GM19467 (cell line): ENCODE results near the gene PELO.
"Not testable (repeated sequence)": the region's sequence is repeated elsewhere in the genome, so short reads cannot be mapped to it uniquely, and the experiment has no call there.

Experiments
- ATAC-seq: cut with Tn5 transposase; IDR thresholded peaks from one replicate; pipeline ENCODE4 v1.9.1; 2021; ENCODE audit warnings: mild to moderate bottlenecking, moderate library complexity; ENCODE audit not compliant: unreplicated experiment

The PELO gene, protein sequence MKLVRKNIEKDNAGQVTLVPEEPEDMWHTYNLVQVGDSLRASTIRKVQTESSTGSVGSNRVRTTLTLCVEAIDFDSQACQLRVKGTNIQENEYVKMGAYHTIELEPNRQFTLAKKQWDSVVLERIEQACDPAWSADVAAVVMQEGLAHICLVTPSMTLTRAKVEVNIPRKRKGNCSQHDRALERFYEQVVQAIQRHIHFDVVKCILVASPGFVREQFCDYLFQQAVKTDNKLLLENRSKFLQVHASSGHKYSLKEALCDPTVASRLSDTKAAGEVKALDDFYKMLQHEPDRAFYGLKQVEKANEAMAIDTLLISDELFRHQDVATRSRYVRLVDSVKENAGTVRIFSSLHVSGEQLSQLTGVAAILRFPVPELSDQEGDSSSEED

DNA sequence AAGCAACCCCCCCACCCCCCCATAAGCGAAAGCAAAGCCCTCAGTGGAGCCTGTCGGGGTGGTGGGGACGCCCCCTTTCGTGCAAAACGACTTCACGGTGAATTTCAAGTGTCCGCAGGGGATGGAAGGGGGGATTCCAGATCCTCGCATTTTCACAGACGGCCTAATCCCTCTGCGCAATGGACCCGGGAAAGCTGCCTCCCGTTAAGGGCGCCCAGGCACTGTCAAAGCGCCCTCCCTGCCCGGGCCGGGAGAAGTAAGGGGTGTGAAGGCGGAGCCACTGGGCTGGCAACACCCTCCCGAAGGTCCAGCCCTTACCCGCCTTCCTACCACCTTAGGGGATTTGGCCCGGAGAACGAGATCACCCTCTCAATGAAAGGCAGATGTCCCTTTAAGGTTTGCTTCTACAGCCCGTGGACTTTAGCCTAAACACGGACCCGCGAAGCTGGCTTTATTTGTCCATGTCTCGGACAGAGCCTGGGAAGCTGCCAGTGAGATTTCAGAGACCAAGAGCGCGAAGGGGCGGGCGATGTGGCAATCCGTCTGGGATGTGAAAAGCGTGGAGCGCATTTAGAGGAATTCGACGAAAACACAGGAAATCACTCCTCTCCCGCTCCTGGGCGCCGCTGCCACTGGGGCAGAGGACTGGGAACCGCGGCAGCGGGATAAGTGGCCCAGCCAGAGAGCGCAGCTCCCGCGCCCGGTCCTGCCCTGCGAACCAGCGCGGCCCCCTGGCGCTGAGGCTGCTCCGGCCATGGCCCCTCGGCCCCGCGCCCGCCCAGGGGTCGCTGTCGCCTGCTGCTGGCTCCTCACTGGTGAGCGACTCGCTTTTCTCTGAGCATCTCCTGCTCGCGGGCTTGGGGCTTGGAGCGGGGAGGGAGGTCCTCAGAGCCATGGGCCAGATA, at the start of gene PELO, which contains the start of gene ITGA1:
Gene PELO, plus strand, starts transcription at position 317 of the 905 bp plus-strand sequence. CDS start 12,479 bp downstream, outside the sequence.
Gene ITGA1, plus strand, starts transcription at position 317 of the 905 bp plus-strand sequence. Its CDS starts 438 bp downstream, at position 755.
- ATAC-seq, result peak; percentile 72

DNA sequence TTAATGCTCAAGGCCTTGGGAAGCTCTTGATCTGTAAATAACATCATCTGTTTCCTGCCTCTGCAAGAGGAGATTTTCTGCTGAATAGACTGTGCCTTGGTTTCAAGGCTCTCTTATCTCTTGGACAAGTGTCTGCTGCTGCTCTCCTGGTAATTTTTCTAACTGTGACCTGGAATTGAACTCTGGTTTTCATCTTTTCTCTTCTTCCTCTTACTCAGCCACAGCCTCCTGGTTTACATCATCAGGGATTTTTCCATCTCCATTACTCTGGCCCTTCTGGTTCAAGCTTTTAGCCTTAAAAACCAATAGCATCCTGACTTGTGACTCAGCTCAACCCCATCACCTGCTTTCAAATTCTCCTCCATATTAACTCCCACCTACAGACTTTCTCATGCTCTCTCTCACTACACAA, 49.6 kb upstream of the PELO start:
- no peak for ATAC-seq

DNA sequence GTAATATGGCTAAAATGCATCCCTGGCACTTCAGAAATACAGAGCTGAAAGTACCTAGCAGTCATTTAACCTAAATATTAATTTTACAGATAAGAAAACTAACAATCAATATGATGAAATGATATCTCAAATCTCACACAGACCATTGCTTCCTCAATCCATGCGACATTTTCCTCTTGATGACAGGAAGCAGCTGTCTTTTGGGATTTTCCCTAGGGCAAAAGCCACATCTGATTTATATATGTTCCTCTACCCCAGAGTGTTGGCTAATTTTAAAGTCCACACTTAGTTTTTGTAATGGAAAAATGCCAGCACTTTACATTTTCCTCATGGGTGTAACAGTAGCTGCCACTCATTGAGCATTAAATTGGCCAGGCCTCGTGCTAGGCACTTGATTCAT, 47.7 kb upstream of the PELO start:
- no peak for ATAC-seq

DNA sequence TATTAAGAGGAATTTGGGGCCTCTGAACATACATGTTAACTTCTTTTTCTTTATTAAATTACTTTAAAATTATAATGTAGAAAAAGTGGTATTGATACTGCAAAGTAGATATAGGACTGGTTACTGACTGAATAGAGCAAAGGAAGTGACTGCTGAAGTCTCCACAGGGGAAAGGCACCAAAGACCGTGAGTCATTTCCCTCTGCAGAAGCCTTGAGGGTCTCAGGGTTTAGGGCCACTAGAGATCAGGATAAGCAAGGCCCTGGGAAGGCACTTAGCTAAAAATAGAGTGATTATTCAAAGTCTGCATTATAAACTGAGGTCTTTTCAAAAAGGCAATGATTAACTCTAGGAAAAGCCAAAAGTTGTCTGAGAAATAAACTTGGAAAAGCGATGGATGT, 44.7 kb upstream of the PELO start:
- no peak for ATAC-seq

DNA sequence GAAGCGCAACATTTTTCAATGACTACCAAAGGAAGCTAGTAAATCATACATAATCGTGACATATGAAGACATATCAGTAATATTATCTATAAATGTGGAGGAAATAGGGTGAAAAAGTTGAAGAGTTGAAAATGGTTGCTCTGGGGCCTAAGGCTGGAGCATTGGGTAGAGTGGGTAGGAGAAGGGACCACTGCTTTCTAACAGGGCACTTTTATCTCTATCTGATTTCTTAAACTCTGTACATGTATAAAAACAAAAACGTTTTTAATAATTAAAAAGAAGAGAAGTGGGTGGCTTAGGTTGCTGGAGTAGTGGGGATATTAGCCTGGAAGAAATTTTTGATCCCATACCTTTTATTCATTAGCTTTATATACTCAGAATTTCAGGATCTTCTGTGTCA, 44.2 kb upstream of the PELO start:
- ATAC-seq, result no peak

DNA sequence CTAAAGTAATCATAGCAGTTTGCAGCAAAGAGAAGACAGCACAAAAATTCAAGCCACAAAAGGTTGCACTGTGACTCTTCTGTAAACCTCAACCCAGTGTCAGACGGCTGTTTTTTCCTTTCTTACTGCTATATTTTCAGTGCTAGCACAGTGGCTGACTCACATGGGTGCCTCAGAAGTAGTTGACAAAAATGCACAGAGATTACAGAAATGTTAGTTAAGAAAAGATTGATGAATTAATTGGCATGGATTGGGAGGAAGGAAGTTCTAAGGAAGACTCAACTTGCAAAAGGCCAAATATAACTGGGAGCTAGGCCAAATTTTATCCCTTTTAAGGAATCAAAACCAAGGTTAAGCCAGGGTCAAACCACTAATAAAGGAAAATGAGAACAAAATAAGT, 43.7 kb upstream of the PELO start:
- no peak for ATAC-seq

DNA sequence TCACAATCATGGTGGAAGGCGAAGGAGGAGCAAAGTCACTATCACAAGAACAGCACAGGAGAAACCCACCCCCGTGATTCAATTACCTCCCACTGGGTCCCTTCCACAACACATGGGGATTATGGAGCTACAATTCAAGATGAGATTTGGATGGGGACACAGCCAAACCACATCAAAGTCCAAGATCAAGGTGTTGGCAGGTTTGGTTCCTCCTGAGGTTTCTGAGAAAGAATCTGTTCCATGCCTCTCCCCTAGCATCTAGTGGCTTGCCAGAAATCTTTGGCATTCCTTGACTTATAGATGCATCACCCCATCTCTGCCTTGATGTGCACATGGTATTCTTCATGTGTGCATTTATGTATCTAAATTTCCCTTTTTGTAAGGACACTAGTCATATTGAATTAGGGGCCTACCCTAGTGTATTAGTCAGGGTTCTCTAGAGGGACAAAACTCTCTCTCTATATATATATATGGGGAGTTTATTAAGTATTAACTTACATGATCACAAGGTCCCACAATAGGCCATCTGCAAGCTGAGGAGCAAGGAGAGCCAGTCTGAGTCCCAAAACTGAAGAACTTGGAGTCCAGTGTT, 42.8 kb upstream of the PELO start:
- not testable (repeated sequence) for ATAC-seq

DNA sequence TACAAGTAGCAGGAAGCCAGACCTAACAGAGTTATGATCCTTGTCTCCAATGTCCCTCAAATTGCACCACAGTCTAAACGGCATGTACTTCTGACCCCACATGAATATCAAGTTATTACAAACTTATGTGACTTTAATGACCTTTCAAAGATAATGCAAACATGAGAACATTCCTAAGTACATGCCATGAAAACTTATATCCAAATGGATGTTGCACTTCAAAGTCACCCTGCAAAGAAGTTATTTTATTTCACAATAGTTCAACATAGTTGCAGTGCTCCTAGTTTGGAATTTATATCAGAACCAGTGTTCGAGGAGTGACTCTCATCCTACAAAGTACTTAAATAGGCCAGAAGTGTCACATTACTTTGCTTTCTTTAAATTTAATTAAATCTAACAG, 41.2 kb upstream of the PELO start:
- no peak for ATAC-seq

DNA sequence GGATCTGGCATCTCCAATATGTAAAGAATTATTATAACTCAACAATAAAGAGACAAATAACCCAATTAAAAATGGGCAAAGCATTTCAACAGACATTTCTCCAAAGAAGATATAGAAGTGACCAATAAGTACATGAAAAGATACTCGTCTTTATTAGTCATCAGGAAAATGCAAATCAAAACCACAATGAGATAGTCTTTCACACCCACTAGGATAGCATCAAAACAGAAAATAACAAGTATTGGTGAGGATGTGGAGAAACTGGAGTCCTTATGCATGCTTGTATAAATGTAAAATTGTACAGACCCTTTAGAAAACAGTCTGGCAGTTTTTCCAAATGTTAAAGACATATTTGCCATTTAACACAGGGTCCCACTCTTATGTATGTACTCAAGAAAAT, 39.1 kb upstream of the PELO start:
- ATAC-seq, result no peak

DNA sequence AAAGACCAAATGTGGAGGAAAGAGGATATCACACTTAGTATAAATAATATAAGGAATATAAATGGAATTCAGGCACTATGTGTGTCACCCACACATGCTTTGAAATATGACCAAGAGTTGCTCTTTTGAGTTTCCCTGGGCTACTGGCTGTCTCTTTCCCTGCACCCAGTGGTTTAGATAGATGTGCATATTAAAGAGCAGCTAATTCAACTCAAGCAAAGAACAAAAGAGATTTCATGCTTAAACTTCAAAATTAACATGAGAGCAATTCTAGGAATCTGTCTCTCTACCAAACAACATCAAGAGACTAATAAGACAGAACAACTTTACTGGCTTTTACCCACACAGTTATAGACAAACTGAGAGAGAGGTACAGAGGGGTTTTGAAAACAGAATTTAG, 38.0 kb upstream of the PELO start:
- ATAC-seq, result no peak

DNA sequence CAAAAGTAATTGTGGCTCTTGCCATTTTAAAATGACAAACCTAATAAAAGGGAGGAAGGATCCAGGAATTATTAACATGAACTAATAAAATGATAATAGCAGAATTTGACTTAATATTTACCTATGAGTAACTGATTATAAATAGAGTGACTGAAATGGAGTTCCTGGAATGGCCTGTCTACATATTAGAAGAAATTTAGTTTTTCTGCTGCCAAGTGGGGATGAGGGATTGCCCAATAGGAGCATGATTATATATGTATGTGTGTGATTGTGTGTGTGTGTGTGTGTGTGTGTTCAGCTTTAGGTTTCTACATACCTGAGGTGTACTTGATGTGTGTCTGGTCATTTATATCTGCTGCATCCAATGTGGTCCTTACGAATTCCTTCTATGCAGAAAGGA, 36.6 kb upstream of the PELO start:
- no peak for ATAC-seq

DNA sequence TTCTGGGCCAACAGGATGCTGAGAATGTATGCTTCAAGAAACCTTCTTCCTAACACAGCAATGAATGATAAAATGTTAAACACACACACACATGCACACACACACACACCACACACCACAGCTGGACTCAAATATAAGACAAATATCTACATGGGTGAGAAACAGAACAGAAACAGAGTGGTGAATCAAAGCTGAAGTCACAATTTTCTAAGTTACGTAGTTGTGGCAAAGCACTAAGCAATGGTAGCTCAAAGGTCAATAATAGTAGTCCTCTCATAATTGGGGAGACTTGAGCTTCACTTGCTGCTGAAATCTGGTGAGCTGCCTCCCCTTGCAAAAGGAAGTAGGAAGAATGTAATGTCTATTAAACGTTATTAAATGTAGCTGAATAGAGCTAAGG, 33.7 kb upstream of the PELO start:
- ATAC-seq, result no peak

DNA sequence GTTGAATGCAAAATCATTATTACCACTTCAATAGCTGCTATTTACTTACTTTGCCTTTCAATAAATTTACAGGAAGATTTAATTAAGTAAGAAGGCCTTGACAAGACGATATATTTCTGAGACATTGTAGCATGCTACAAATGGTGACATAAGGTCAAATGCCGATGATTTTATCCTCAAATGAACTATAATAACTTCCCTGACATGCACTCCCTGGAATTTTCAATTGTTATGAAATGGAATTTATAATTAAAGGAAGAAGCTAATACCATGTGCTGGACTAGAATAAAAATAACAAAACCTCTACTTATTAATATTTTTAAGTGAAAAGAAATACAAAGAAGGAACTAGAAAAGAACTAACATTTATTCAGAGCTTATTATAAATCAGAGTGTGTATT, 30.2 kb upstream of the PELO start:
- no peak for ATAC-seq

DNA sequence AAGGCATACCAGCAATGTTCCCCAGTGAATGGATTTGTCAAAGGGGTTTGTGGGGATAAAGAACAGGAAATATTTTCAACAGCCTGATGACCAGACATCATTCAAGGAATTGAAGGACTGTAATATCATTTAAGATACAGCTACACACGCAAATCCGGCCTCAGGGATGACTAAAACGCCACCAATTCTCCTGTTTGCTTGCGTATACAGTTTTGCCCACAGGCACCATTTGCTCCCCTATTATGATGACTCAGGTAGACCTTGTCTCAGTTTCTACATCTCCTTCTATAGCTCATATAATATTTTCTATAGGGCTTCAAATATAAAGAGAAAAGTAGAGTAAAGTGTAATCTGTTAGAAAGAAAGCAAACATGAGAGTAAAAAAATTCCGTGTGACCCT, 29.7 kb upstream of the PELO start:
- ATAC-seq, result no peak

DNA sequence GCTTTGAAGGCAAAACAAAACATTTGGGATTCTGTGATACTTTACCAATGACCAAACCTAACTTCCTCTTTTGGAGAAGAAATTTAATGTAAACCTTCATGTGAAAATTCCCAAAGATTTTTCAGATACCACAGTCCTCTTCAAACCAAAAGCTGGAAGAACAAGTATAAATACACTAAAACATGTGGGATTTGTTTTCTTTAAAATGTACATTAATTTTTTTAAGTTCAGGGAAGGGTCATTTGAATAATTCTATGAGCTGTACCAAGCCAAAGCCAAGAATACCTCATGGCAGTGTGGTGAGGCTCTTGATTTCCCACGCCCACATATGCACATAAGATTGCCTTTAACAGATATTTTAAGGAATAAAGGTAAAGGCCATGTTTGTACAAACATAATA, 28.4 kb upstream of the PELO start:
- ATAC-seq, result no peak

DNA sequence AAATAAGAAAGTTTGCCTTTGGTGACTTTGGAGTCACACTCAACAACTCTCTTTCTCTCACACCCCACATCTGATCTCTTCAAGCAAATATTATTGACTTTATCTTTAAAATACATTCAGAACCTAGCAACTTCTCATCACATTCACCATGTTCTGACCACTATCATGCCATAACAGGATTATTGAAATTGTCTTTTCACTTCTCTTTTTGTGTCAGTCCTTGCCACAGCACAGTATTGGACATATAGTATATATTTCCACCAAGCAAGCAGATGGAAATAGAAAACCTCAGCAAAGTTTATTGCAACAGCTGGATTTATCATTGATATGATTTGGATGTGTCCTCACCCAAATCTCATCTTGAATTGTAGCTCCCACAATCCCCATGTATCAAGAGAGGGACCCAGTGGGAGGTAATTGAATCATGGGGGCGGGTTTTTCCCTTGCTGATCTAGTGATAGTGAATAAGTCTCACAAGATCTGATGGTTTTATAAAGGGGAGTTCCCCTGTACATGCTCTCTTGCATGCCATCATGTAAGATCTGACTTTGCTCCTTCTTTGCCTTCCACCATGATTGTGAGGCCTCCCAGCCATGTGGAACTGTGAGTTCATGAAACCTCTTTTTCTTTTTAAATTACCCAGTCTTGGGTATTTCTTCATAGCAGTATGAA, 26.9 kb upstream of the PELO start:
- ATAC-seq, result no peak

DNA sequence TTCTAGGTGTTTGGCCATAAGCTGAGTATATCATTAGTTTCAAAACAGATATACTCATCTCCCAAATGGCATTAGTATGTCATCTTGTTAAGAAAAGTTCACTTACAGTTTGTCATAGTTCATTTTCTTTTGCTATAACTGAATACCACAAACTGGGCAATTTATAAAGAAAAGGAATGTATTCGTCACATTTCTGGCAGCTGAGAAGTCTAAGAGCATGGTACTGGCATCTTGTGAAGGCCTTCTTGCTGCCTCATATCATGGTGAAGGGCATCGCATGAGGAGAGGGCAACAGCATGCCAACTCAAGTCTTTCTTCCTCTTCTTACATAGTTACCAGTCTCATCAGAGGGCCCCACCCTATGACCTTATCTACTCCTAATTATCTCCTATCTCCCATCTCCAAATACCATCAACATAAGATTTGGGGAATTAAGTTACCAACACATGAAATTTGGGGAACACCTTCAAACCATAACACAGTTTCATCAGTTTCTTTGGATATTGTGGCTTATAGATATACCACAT, 20.4 kb upstream of the PELO start:
- no peak for ATAC-seq

DNA sequence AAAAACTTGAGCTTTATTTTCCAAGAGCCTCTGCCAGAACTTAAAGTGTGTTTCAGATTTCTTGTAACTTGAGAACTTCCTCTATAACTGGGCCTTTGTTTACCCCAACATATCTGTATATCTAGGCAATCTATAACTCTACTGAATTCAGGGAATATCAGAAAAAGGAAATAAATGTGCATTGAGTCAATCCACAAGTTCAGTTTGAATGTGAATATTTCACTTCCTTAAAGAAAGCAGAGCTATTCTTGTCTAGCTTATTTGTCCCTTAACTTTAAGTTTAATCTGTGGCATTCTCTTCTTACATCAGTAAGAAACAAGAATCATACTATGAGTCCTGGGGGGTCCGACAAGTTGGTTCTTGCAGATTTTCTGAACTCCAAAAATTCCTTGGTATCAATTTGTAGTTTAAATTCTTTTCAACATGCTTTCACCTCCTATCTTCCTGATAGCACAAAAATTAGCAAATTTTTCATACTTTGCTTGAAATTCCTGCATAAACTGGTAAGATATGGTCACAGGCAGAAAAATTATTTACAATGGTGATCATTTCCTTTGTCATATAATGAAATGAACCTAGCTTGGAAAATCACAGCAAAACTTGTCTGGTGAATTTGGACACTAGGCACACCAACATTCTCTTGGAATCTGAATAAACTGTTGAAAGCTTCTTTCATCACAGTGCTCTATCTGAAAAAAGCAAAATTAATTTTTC, 19.8 kb upstream of the PELO start:
- ATAC-seq, result no peak

DNA sequence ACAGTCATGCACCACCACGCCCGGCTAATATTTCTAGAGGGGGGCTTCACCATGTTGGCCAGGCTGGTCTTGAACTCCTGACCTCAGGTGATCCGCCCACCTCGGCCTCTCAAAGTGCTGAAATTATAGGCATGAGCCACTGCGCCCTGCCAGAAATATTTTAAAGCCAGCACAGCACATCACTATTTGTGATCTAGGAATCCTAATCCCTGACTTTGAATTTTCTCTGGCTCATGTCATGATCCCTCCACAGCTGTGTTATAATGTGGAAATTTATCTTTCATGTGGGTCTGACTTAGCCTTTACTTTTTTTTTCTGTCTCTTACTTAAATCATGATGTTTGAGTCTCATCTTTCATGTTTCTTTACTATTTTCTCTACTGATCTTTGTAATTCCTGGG, 18.7 kb upstream of the PELO start:
- no peak for ATAC-seq

DNA sequence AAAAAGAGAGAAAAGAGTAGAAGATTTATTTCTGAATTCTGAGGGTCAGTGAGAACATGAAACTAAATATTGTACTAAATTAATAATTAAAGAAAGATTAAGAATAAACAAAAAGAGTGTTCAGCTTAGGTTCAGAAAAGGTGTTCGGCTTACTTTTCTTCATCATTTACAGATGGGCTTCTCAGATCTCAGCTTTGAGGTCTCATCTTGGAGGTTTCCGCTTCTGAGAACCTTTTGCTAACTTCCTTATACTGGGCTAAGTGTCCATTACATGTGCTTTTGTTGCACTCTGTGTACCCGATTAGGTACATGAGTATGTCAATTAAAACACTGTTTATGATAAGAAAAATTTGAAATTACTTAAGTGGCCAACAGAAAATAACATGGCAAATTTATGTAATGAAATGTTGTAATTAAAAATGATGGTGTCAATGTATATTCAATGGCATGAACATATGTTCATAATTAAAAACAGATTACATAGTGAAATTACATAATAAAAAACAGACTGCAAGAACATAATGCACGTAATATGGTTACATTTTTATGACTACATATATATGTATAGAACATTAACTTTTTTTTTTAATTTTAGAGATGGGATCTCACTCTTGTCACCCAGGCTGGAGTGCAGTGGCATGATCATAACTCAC, 17.3 kb upstream of the PELO start:
- no peak for ATAC-seq
